SK-N-SH (cell line): Measurements from ENCODE around the gene MARK4.

Experiments
- MAX ChIP-seq: IDR thresholded peaks from 2 replicates; pipeline ENCODE4 v1.4.0; 2012; ENCODE audit warnings: low read depth
- TCF12 ChIP-seq: IDR thresholded peaks from 2 replicates; pipeline ENCODE4 v1.4.0; 2012

- no peak for TF ChIP-seq MAX
- TF ChIP-seq TCF12 = no peak
These were observed 27.0 kb downstream of the MARK4 start for GRCh38 chr19:45278087-45278486.
